Neutrophil (primary cell): Measurements from ENCODE around the gene RNF13.

Experiments
- H3K27ac ChIP-seq: fragments of 200-600 bp; sonication (generic); 2 replicates; pipeline ENCODE4 v1.5.1; 2016; ENCODE audit warnings: mild to moderate bottlenecking, moderate library complexity
- H3K27me3 ChIP-seq: fragments of 200-600 bp; sonication (generic); 2 replicates; pipeline ENCODE4 v1.6.0; 2016; ENCODE audit warnings: mild to moderate bottlenecking
- H3K36me3 ChIP-seq: fragments of 200-600 bp; sonication (generic); 2 replicates; pipeline ENCODE4 v1.5.1; 2017
- H3K4me1 ChIP-seq, 2 experiments: fragments of 200-600 bp in 1 of 2; sonication (generic) in 1 of 2; 1 replicate in 1 of 2; 2 replicates in 1 of 2; pipeline versions ENCODE4 v1.5.1 to v1.6.1; 2013 to 2016; ENCODE audit warnings: low read depth in 1 of 2, low read length in 1 of 2, mild to moderate bottlenecking in 1 of 2, moderate library complexity in 1 of 2; ENCODE audit not compliant: control insufficient read depth in 1 of 2, insufficient read depth in 1 of 2
- H3K4me3 ChIP-seq, 2 experiments: fragments of 200-600 bp in 1 of 2; sonication (generic) in 1 of 2; 1 replicate in 1 of 2; 2 replicates in 1 of 2; pipeline ENCODE4 v1.5.1; 2013 to 2016; ENCODE audit warnings: low read depth in 1 of 2, low read length in 1 of 2, mild to moderate bottlenecking in 1 of 2, moderate library complexity in 1 of 2
- H3K9me3 ChIP-seq: fragments of 200-600 bp; sonication (generic); 2 replicates; pipeline ENCODE4 v1.5.1; 2016
- CTCF ChIP-seq: fragments of 200-600 bp; sonication (generic); IDR thresholded peaks from 2 replicates; pipeline ENCODE4 v1.5.1; 2016; ENCODE audit warnings: antibody characterized with exemption

RNF13 gene

GRCh38 chr3:149898771-149899170, 85.8 kb downstream of the RNF13 start:
- TF ChIP-seq CTCF: no peak
- H3K27me3 ChIP-seq: no peaks in the 10 kb centered on the region
- H3K27ac ChIP-seq: no peak overlapping the region
- H3K4me1 ChIP-seq: no peaks in the 10 kb centered on the region
- H3K9me3 ChIP-seq: no peaks in the 10 kb centered on the region
- H3K36me3 ChIP-seq: peaks cover 44% of the 10 kb centered on the region
- no peak overlapping the region for H3K4me3 ChIP-seq

- Histone ChIP-seq H3K4me1 (no peaks in the 10 kb centered on the region), H3K9me3 (no peaks in the 10 kb centered on the region), H3K36me3 (peaks cover 50% of the 10 kb centered on the region), H3K4me3 (no peak overlapping the region), H3K27me3 (no peaks in the 10 kb centered on the region), H3K27ac (no peak overlapping the region)
- TF ChIP-seq CTCF: no peak
These were observed 87.3 kb downstream of the RNF13 start for GRCh38 chr3:149900322-149900721.

GRCh38 chr3:149901770-149902169, 88.8 kb downstream of the RNF13 start:
- H3K4me1 ChIP-seq: no peaks in the 10 kb centered on the region
- H3K27ac ChIP-seq: no peak overlapping the region
- peaks cover 36% of the 10 kb centered on the region for H3K36me3 ChIP-seq
- no peak for TF ChIP-seq CTCF
- H3K9me3 ChIP-seq: no peaks in the 10 kb centered on the region
- H3K4me3 ChIP-seq: no peak overlapping the region
- no peaks in the 10 kb centered on the region for H3K27me3 ChIP-seq

- H3K36me3 ChIP-seq: peaks cover 32% of the 10 kb centered on the region
- no peaks in the 10 kb centered on the region for H3K4me1 ChIP-seq
- no peak overlapping the region for H3K27ac ChIP-seq
- no peaks in the 10 kb centered on the region for H3K9me3 ChIP-seq
- TF ChIP-seq CTCF: no peak
- H3K27me3 ChIP-seq: no peaks in the 10 kb centered on the region
- no peak overlapping the region for H3K4me3 ChIP-seq
These were observed 89.6 kb downstream of the RNF13 start for GRCh38 chr3:149902498-149903139.

GRCh38 chr3:149906036-149906435, 93.0 kb downstream of the RNF13 start:
- Histone ChIP-seq H3K4me1 (no peaks in the 10 kb centered on the region), H3K4me3 (no peak overlapping the region), H3K27me3 (no peaks in the 10 kb centered on the region), H3K9me3 (no peaks in the 10 kb centered on the region), H3K36me3 (peaks cover 27% of the 10 kb centered on the region), H3K27ac (no peak overlapping the region)
- TF ChIP-seq CTCF: no peak
